GM12875 (cell line): ENCODE data around the gene FOSL2.
"Not testable (repeated sequence)": the region's sequence is repeated elsewhere in the genome, so short reads cannot be mapped to it uniquely, and the experiment has no call there.

ENCODE experiments used
- H3K4me3 ChIP-seq: one replicate; pipeline ENCODE4 v1.5.1; 2011; ENCODE audit warnings: low read depth, low read length, control low read depth
- TF ChIP-seq, protein P1 (sequence below): IDR thresholded peaks from 2 replicates; pipeline ENCODE4 v1.5.1; 2011; ENCODE audit warnings: low read depth, mild to moderate bottlenecking, control low read depth, inconsistent platforms, low read length, moderate library complexity, borderline replicate concordance; ENCODE audit not compliant: insufficient read depth

FOSL2 gene

DNA sequence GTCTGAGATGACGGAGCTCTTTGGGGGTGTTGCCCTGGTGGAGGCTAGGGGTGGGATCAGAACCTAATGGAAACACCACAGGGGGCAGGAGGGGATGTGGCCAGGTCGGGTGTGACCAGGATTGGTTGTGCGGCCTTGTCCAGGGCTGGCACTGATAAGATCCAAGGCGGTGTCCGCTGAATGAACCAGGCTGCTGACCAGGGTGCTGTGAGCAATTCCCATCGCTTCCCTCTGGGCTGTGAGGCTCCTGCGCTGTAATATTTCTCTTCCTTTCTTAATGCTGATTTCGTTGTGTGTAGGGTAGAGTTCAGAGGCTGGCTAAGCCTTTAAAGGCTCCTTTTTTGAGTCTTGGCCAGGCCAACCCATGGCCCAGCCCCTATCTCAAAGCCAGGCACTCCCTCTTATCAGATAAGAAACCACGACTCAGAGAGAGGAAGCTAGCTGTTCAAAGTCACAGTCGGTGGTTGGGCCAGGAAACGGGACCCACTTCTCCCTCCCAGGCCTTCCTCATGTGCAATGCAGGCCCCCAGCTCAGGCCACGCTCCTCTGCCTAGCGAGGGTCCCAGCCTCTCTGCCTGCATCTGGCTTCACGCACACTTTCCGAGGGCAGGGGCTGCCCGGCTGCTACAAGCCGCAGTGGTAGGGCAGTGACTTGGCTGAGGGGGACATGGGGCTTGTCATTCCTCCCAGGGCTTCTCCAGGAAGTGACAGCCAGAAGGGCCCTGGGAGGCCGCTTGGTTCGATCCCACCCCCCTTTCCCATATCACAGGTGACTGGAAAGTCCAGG lies 26.0 kb upstream of the FOSL2 start:
- TF ChIP-seq, protein P1, sequence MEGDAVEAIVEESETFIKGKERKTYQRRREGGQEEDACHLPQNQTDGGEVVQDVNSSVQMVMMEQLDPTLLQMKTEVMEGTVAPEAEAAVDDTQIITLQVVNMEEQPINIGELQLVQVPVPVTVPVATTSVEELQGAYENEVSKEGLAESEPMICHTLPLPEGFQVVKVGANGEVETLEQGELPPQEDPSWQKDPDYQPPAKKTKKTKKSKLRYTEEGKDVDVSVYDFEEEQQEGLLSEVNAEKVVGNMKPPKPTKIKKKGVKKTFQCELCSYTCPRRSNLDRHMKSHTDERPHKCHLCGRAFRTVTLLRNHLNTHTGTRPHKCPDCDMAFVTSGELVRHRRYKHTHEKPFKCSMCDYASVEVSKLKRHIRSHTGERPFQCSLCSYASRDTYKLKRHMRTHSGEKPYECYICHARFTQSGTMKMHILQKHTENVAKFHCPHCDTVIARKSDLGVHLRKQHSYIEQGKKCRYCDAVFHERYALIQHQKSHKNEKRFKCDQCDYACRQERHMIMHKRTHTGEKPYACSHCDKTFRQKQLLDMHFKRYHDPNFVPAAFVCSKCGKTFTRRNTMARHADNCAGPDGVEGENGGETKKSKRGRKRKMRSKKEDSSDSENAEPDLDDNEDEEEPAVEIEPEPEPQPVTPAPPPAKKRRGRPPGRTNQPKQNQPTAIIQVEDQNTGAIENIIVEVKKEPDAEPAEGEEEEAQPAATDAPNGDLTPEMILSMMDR, result no peak
- H3K4me3 ChIP-seq, result no peak overlapping the region

DNA sequence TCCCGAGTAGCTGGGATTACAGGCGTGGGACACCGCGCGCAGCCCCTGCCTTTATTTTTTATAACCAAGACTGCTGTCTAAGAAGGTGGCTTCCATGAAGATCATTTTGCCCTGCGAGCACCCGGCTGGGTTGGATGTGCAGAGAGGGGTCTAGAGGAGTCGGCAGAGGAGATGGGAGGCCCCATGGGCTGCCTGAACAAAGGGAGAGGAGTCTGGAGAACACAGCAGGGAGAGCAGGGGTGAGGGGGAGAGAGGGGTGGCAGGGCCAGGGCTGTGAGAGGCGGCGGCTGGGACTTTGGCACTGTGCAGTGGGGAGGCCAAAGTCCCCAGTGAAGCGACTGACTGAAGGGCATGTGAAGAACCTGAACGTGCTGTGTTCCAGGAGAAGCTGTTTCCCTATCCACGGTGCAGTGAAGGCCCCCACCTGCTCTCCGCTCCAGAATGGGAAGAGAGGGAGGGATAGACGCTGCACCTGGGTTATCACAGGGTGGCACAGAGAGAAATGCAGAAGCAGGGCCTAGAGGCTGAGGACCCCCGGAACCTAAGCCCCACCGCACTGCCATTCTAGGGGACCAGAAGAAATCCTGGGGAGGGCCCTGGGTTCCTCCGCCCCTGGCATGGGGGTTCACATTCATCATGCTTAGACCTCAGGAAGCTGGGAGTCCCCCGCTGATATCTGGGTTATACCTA lies 24.8 kb upstream of the FOSL2 start:
- H3K4me3 ChIP-seq, result no peak overlapping the region
- TF ChIP-seq, protein P1, result no peak

DNA sequence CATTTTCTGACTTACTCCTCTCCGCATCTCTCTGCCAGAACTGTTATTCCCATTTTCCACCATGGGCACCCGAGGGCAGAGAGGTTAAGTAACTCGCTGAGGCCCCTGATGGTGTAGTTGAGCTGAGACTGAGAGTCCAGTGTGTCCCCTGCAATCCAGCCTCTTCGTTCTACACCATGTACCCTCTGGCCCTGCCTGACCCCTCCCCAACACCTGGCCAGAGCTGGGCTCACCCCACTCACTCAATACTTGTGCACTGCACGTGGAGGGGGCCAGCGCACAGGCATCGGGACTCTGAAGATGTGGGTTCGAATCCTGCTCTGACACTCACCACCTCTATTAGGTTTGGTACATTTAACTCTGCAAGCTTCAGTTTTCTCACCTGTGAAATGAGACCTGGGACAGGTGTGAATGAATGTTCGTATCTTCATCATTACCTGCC lies 24.3 kb upstream of the FOSL2 start:
- H3K4me3 ChIP-seq, result no peak overlapping the region
- TF ChIP-seq, protein P1, result no peak

DNA sequence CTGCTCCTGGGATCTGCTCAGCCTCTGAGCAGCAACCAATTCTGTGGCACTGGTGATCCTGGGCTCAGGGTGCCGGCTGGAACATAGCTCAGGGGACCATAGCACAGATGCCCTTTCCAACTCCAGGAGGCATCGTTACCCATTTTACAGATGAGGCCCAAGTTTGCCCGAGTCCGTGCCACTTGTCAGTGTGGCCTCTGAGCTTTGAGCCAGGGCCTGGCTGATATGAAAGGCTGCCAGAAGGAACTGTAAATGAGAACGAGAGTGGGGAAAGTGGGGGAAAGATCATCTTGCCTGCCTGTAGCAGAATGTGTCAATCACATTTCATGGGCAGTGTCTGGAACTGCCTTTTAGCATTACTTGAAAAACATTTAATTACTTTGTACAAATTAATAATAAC lies 23.3 kb upstream of the FOSL2 start:
- TF ChIP-seq, protein P1, result no peak

DNA sequence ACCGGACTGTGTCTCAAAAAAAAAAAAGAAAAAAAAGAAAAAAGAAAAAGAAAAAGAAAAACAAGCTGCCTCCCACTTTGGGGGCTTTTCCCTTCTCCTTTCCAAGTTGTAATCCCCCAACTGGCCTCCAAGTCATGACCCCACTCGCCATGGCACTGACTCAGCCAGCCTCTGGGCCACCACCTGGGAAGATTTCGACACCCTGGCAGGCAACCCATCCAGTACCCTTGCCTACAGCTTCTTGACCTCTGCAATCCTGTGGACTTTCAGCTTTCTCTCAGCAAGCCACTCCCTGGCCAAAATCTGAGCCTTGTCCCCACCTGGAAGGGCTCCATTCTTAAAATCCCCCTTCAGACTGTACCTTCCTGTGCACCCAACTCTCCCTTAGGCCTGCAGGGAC lies 22.3 kb upstream of the FOSL2 start:
- no peak overlapping the region for H3K4me3 ChIP-seq

More for the DNA sequence above, 23.3 kb upstream of the FOSL2 start:
- H3K4me3 ChIP-seq, result no peak overlapping the region

DNA sequence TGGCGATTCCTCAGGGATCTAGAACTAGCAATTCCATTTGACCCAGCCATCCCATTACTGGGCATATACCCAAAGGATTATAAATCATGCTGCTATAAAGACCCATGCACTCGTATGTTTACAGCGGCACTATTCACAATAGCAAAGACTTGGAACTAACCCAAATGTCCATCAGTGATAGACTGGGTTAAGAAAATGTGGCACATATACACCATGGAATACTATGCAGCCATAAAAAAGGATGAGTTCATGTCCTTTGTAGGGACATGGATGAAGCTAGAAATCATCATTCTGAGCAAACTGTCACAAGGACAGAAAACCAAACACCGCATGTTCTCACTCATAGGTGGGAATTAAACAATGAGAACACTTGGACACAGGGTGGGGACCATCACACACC lies 20.9 kb upstream of the FOSL2 start:
- H3K4me3 ChIP-seq, result not testable (repeated sequence)

More for the DNA sequence above, 22.3 kb upstream of the FOSL2 start:
- TF ChIP-seq, protein P1, result no peak

DNA sequence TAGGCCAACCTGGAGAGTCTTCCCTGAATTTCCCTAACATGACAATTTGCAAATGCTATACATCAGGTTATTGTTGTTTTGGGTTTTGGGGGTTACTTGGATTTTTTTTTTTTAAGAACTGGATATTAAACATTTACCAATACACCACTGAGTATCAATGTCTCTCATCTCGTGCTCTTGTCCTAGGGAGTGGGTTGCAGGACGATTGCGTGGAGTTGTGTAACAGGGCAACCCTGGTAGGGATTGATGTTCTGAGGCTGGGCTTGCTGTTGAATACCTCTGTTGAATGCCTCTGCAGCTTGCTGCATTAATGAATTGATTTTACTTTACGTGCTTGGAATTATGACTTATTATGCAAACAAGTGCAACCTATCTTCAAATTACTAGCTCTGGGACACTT lies 18.8 kb upstream of the FOSL2 start:
- H3K4me3 ChIP-seq, result no peak overlapping the region
- TF ChIP-seq, protein P1, result no peak
